Progenitor cell of endocrine pancreas (in vitro differentiated cells): ENCODE data around the gene ZNF618. TPM values are rescaled to one million over a fixed set of nuclear protein-coding genes. Genes with fewer than 3 reads are reported as not detected.

Experiments
- DNase-seq: peaks from one replicate; pipeline ENCODE4 v3.0.0; 2021; ENCODE audit warnings: low spot score; ENCODE audit not compliant: unreplicated experiment
- H3K27ac Mint-ChIP-seq: 2 replicates; pipeline ENCODE4 v1.8.0; 2021; ENCODE audit warnings: mild to moderate bottlenecking, moderate library complexity, mixed read lengths
- H3K27me3 Mint-ChIP-seq: 2 replicates; pipeline ENCODE4 v1.8.0; 2021; ENCODE audit warnings: mixed read lengths
- H3K36me3 Mint-ChIP-seq: 2 replicates; pipeline ENCODE4 v1.8.0; 2022; ENCODE audit warnings: mixed read lengths; ENCODE audit not compliant: insufficient read depth
- H3K4me1 Mint-ChIP-seq: 2 replicates; pipeline ENCODE4 v1.8.0; 2021; ENCODE audit warnings: low read depth, mixed read lengths
- H3K4me3 Mint-ChIP-seq: 2 replicates; pipeline ENCODE4 v1.8.0; 2021; ENCODE audit warnings: low read depth, mild to moderate bottlenecking, moderate library complexity, mixed read lengths
- H3K9me3 Mint-ChIP-seq: 2 replicates; pipeline ENCODE4 v1.8.0; 2021; ENCODE audit warnings: low read depth, mixed read lengths
- CTCF ChIP-seq: fragments of 200-600 bp; sonication (generic); IDR thresholded peaks from one replicate; pipeline ENCODE4 v1.5.0; 2021; ENCODE audit warnings: antibody characterized with exemption, mild to moderate bottlenecking; ENCODE audit not compliant: unreplicated experiment
- total RNA-seq: library from RNA; stranded (reverse); gene quantifications from 2 replicates; pipeline ENCODE4 v1.2.1, GENCODE V29; 2021

ZNF618 gene
- total RNA-seq, 1 donor from 2014 or later = 85.8 TPM

- no peak overlapping the region for H3K4me3 Mint-ChIP-seq
- H3K27me3 Mint-ChIP-seq = no peaks in the 10 kb centered on the region
- no peak overlapping the region for H3K27ac Mint-ChIP-seq
- no peak for DNase-seq
- H3K4me1 Mint-ChIP-seq = peaks cover 39% of the 10 kb centered on the region
- H3K9me3 Mint-ChIP-seq = no peaks in the 10 kb centered on the region
- TF ChIP-seq CTCF = no peak
- H3K36me3 Mint-ChIP-seq = peaks cover 9% of the 10 kb centered on the region
Measured at GRCh38 chr9:113879911-113880310, 3.8 kb downstream of the ZNF618 start.

DNA sequence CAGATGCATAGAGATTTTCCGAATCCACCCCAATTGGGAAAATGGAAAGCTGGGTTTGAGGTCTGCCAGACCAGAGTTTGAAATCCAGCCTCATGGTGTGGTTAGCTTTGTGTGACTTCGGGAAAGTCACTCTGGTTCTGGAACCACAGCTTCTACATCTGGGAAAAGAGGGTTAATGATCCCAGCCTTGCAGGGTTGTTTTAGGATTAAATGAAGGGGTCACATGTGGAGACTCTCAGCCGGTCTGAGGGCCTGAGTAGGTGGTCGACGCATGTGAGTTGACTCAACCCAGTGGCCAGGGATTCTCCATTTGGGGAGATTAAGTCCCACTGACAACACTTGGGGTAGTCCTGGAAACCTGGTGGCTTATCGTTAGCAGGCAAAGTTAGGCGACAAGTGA, 6.1 kb downstream of the ZNF618 start:
- H3K4me1 Mint-ChIP-seq = peaks cover 42% of the 10 kb centered on the region
- no peak overlapping the region for H3K27ac Mint-ChIP-seq
- no peaks in the 10 kb centered on the region for H3K9me3 Mint-ChIP-seq
- peaks cover 12% of the 10 kb centered on the region for H3K36me3 Mint-ChIP-seq
- H3K27me3 Mint-ChIP-seq = no peaks in the 10 kb centered on the region
- H3K4me3 Mint-ChIP-seq = no peak overlapping the region
- no peak for TF ChIP-seq CTCF
- no peak for DNase-seq

DNA sequence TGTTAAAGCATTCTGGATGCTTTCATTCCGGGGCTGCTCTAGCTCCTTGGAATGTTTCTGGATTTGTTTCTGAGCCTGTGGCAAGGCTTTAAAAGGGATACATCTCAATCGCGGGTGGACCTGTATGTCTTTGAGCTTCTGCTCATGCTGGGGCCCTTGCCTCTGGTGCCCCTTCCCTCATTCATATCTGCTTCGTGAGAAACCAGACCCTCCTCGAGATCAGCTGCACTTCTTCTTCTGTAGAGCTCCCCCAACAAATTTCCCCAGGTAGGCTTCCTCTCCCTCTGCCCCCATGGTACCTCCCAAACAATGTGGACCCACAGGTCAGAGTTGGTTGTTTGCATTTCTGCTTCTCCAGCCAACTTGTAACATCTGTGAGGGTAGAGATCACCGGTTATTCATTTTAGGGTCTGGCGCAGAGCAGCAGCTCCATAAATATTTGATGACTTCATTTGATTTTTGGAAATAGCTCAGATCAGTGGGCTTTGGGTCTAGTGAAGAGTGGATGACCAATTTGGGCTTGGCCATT, 6.6 kb downstream of the ZNF618 start:
- Mint-ChIP-seq H3K27ac (no peak overlapping the region), H3K27me3 (no peaks in the 10 kb centered on the region), H3K9me3 (no peaks in the 10 kb centered on the region), H3K4me1 (peaks cover 42% of the 10 kb centered on the region), H3K36me3 (peaks cover 13% of the 10 kb centered on the region), H3K4me3 (no peak overlapping the region)
- no peak for TF ChIP-seq CTCF
- no peak for DNase-seq

- Mint-ChIP-seq H3K36me3 (peaks cover 26% of the 10 kb centered on the region), H3K27ac (no peak overlapping the region), H3K4me1 (peaks cover 28% of the 10 kb centered on the region), H3K4me3 (no peak overlapping the region), H3K27me3 (no peaks in the 10 kb centered on the region), H3K9me3 (peaks cover 17% of the 10 kb centered on the region)
- no peak for TF ChIP-seq CTCF
- DNase-seq = no peak
Measured at GRCh38 chr9:113885183-113886025, 9.3 kb downstream of the ZNF618 start.

- Mint-ChIP-seq H3K27ac (peak overlapping the region; percentile 85), H3K36me3 (peaks cover 32% of the 10 kb centered on the region), H3K4me1 (peaks cover 28% of the 10 kb centered on the region), H3K9me3 (peaks cover 21% of the 10 kb centered on the region), H3K4me3 (no peak overlapping the region), H3K27me3 (no peaks in the 10 kb centered on the region)
- no peak for DNase-seq
- TF ChIP-seq CTCF = no peak
Measured at GRCh38 chr9:113886026-113886369, 9.9 kb downstream of the ZNF618 start.
